ENCODE results near the gene PLD6. TPM values are rescaled to one million over a fixed set of nuclear protein-coding genes. Genes with fewer than 3 reads are reported as not detected.

Gene PLD6
- total and polyA plus RNA-seq, 5 experiments from 2014 or later: 6.6 to 13.1 (median 9.8) TPM

DNA sequence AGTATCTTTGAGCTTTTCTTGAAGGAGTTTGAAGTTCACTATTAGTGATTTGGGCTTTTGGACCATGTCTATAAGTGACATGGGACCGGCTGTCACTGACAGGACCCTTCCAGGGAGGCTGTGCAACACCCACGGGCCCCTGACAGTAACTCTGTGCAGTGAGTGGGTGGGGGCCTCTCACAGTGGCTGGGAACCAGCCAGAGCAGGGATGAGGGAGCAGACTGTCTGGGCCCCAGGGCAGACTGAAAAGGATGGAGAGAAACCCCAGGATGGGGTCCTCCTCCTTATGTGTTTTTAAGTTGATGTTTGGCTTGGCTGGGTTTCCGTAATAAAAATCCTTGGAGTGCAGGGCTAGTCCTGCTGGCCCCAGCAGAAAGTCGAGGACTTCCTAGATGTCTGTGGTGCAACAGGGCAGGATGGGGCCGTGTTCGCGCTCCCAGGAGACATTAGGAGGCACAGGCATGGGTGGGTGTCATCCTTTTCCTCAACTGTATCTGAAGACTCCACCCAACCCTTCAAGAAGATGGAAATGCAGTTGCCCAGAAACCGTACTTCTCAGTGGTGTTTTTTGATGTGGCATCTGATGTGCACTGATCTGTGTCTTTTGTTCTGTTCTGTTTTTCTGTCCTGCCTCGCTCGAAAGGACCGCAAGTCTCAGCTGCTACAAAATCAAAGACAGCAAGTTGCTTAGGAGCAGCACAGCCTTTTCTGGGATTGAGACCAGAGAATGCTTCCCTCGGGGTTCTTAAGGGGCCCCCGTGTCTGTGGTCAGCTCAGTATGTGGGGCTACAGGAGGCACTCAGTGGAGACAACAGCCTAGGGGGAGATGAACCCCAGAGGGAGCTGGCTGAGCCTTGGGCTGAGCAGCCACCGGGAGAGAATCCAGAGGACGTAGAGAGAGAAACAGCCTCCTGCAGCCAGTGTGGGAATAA, 24.2 kb downstream of the PLD6 start:
- H3K36me3 Mint-ChIP-seq: peaks cover 0 to 25% (median 19%) of the 10 kb centered on the region in 3 donors
- H3K27ac Mint-ChIP-seq: peak overlapping the region; percentile 95 to 100 (median 98)
- peak; percentile 79 to 90 for ATAC-seq
- peak in 9 of 10 donors; percentile 32 to 88 (median 66) for DNase-seq
- H3K4me3 Mint-ChIP-seq: peak overlapping the region; percentile 79 to 97 (median 90)
- H3K4me1 Mint-ChIP-seq: peaks cover 39 to 98% (median 87%) of the 10 kb centered on the region in 4 donors
- POLR2A ChIA-PET: interaction anchor here (0.5 to 7.2 kb wide), 13 partner anchors 8 to 1484 kb away, joined by 3 to 79 read pairs (median 5); partner anchors contain the start of genes COPS3, FLCN and PLD6
- no peaks in the 10 kb centered on the region for H3K27me3 Mint-ChIP-seq
- no peaks in the 10 kb centered on the region for H3K9me3 Mint-ChIP-seq

DNA sequence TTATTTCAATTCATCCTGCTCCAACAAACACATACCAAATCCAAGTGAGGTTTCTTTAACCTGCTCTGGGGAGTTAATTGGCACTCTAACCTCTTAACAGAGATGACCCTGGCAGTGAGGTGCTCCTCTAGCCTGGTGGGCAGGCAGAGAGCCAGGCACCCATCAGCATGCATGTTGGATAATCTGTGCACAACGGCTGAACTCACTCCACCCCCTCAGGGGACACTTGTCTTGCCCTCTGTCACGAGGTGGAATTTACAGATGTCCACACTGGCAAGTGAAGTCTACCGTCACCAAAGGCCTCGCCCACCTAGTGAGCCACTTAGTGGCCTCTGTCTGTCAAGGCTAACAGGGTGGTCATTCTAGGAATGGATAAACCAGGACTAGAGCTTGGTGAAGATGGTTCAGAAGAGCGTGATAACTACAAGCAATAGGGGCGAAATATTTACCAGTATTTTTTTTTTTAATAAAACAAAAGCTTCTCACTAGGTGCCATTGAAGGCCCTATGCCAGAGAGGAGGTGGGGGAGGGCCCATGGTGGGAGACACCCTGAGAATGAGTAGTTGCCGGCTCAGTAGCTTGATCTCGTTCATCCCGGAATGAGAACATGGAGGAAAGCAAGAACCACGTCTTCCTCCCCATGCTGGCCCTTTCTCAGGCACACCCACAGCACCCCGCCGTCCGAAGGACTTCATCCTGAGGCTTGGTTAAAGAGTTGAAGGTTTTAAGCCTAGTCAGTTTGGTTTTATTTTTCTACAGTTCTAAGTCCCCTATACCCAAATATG, 25.2 kb downstream of the PLD6 start:
- Mint-ChIP-seq H3K27ac (peak overlapping the region; percentile 96 to 100 (median 98)), H3K36me3 (peaks cover 0 to 33% (median 20%) of the 10 kb centered on the region in 3 donors), H3K9me3 (no peaks in the 10 kb centered on the region), H3K4me1 (peaks cover 45 to 97% (median 86%) of the 10 kb centered on the region in 4 donors), H3K4me3 (peak overlapping the region; percentile 68 to 97 (median 88)), H3K27me3 (no peaks in the 10 kb centered on the region)
- POLR2A ChIA-PET: interaction anchor here (1.6 to 7.2 kb wide), 7 partner anchors 8 to 100 kb away, joined by 5 to 79 read pairs (median 11); partner anchors contain the start of genes COPS3, FLCN and PLD6
- DNase-seq (no peak), ATAC-seq (no peak)

DNA sequence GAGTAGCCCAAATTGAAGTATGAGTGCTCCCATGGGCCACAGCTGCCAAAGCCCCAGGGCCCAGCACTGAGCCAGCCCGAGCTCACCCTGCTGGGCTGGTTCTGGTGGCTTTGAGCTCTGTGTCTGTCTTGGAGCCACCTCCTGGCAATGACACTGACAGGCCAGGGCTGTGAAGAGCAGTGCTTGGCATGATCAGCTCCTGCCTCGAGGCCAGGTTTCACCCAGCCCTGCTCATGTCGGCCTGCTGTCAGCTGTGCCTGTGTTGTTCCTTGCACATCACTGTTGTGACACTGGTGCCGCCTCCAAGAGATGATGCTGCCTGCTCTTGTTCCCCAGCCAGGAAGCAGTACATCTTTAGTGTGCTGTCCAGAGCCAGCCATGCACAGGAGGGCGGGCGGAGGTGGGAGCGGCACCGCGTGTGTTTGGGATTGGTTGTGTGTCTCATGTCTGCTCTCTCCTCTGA, 26.0 kb downstream of the PLD6 start:
- peak overlapping the region; percentile 94 to 100 (median 97) for H3K27ac Mint-ChIP-seq
- H3K27me3 Mint-ChIP-seq: no peaks in the 10 kb centered on the region
- H3K36me3 Mint-ChIP-seq: peaks cover 0 to 36% (median 20%) of the 10 kb centered on the region in 3 donors
- H3K9me3 Mint-ChIP-seq: no peaks in the 10 kb centered on the region
- DNase-seq: peak in 1 of 10 donors; percentile 26
- H3K4me1 Mint-ChIP-seq: peaks cover 42 to 97% (median 85%) of the 10 kb centered on the region in 4 donors
- POLR2A ChIA-PET: interaction anchor here (0.7 to 7.2 kb wide), 7 partner anchors 9 to 136 kb away, joined by 3 to 79 read pairs (median 5); partner anchors contain the start of genes FLCN and PLD6
- peak in 1 of 2 donors; percentile 12 for ATAC-seq
- peak overlapping the region; percentile 68 to 95 (median 83) for H3K4me3 Mint-ChIP-seq

DNA sequence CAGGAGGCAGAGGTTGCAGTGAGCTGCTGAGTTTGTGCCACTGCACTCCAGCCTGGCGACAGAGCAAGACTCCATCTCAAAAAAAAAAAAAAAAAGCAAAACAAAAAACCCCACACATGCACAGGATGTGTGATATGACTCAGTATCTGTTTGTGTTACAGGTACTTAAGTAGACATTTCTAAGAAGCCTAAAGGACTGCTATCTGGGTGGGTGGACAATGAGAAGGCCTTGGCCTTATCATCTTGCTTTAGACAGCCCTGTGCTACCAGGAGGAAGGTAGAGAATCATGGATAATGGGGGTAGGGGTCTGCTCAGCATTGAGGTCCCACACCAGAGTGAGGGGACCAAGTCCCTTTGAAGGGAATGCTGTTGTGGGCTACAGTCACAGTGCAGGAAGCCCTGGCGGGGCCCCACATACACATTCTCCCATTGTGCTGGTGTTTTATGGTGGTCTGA, 26.7 kb downstream of the PLD6 start:
- peak overlapping the region; percentile 68 to 95 (median 83) for H3K4me3 Mint-ChIP-seq
- H3K4me1 Mint-ChIP-seq: peaks cover 37 to 94% (median 79%) of the 10 kb centered on the region in 4 donors
- H3K36me3 Mint-ChIP-seq: peaks cover 0 to 38% (median 20%) of the 10 kb centered on the region in 3 donors
- no peaks in the 10 kb centered on the region for H3K9me3 Mint-ChIP-seq
- H3K27me3 Mint-ChIP-seq: no peaks in the 10 kb centered on the region
- DNase-seq: peak in 4 of 10 donors; percentile 26 to 57 (median 48)
- POLR2A ChIA-PET: interaction anchor here (0.6 to 7.2 kb wide), 12 partner anchors 10 to 135 kb away, joined by 3 to 79 read pairs (median 4); partner anchors contain the start of genes FLCN and PLD6
- peak; percentile 48 to 54 for ATAC-seq
- peak overlapping the region; percentile 73 to 100 (median 97) for H3K27ac Mint-ChIP-seq

DNA sequence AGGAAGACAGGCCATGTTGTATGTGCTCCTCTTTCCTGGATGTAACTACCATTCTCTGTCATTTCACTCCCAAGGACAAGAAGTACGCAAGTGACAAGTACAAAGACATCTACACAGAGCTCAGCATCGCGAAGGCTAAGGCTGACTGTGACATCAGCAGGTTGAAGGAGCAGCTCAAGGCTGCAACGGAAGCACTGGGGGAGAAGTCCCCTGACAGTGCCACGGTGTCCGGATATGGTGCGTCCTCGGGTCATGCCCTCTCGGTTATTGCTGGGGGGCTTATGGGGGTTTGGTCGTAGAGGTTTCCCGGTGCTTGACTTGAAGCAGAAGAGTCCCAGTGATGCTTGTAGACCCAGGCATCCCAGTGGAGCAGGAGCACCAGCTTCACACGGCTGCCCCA, 29.0 kb downstream of the PLD6 start:
- POLR2A ChIA-PET: interaction anchor here (0.7 to 7.2 kb wide), 8 partner anchors 12 to 1082 kb away, joined by 3 to 79 read pairs (median 6); partner anchors contain the start of gene PLD6
- H3K27me3 Mint-ChIP-seq: no peaks in the 10 kb centered on the region
- peaks cover 34 to 90% (median 76%) of the 10 kb centered on the region in 4 donors for H3K4me1 Mint-ChIP-seq
- H3K36me3 Mint-ChIP-seq: peaks cover 0 to 52% (median 25%) of the 10 kb centered on the region in 3 donors
- ATAC-seq (no peak), DNase-seq (peak in 2 of 10 donors; percentile 20 to 66)
- peak overlapping the region; percentile 91 to 100 (median 97) for H3K27ac Mint-ChIP-seq
- H3K4me3 Mint-ChIP-seq: peak overlapping the region in 9 of 10 donors; percentile 22 to 83 (median 54)
- no peaks in the 10 kb centered on the region for H3K9me3 Mint-ChIP-seq

DNA sequence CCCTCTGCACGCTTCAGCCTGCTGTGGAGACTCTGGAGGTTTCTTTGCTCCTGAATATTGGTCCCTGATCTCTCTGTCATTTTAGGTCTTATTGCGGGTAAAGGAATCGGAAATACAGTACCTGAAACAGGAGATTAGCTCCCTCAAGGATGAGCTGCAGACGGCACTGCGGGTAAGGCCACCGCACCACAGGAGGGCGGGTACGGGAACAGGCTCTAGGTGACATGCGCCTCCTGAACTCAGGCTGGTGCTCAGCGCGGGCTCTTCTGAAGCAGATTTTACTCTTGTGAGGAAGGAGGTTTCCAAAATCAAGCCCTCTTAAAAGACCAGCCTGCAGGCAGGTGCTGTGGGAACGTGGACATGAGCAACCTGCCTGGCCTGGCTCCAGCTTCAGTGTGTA, 29.8 kb downstream of the PLD6 start:
- peak in 1 of 10 donors; percentile 9 for DNase-seq
- H3K27ac Mint-ChIP-seq: peak overlapping the region; percentile 91 to 100 (median 97)

DNA sequence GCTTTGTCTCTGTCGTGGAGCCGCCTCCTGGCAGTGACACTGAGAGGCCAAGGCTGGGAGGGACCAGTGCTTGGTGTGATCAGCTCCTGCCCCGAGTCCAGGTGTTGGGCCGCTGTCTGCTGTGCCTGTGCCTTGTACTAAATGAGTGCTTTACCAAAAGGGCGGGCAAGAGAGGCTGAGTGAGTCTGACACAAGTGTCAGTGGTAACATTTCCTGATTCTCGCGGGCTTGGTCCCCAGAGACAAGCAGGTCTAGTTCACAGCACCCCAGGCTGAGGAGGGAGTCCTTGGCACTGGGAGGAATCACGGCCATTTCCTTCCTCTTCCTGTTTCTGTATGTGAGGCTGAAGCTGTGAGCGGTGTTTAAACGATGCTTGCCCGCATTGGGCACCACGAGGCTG, 30.2 kb downstream of the PLD6 start:
- Mint-ChIP-seq H3K27me3 (no peaks in the 10 kb centered on the region), H3K36me3 (peaks cover 0 to 64% (median 24%) of the 10 kb centered on the region in 3 donors), H3K4me3 (peak overlapping the region in 9 of 10 donors; percentile 4 to 83 (median 72)), H3K27ac (peak overlapping the region; percentile 91 to 100 (median 97)), H3K9me3 (no peaks in the 10 kb centered on the region), H3K4me1 (peaks cover 31 to 89% (median 74%) of the 10 kb centered on the region in 4 donors)
- ATAC-seq (peak in 1 of 2 donors; percentile 15), DNase-seq (peak in 3 of 10 donors; percentile 16 to 27 (median 24))
- POLR2A ChIA-PET: interaction anchor here (0.5 to 1.8 kb wide), 8 partner anchors 22 to 152 kb away, joined by 3 to 8 read pairs (median 3); partner anchors contain the start of genes COPS3, FLCN and PLD6

More for the DNA sequence above, 29.8 kb downstream of the PLD6 start:
- Mint-ChIP-seq H3K4me1 (peaks cover 28 to 88% (median 74%) of the 10 kb centered on the region in 4 donors), H3K36me3 (peaks cover 0 to 60% (median 25%) of the 10 kb centered on the region in 3 donors), H3K9me3 (no peaks in the 10 kb centered on the region), H3K4me3 (peak overlapping the region; percentile 28 to 83 (median 72)), H3K27me3 (no peaks in the 10 kb centered on the region)
- POLR2A ChIA-PET: interaction anchor here (0.7 to 1.8 kb wide), 7 partner anchors 23 to 129 kb away, joined by 3 to 8 read pairs (median 3); partner anchors contain the start of genes COPS3 and PLD6
- peak in 1 of 2 donors; percentile 14 for ATAC-seq

DNA sequence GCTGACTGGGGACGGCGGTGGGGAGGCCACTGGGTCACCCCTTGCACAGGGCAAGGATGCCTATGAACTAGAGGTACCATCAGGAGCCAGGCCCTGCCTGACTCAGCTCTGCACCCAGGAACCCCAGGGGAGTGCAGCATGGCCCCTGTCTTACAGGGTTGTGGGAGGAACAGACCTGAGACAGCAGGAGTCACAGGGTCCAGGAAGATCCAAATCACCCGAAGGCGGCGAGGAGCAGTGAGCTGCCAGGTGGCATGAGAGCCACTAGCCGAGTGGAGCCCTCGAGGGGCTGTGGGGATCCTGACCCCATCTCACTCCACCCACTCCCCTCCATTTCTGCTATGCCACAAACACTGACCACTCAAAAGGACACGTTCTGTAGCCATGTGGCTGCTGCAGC, 30.8 kb downstream of the PLD6 start:
- peak in 1 of 10 donors; percentile 45 for DNase-seq
- peaks cover 25 to 89% (median 70%) of the 10 kb centered on the region in 4 donors for H3K4me1 Mint-ChIP-seq
- H3K27ac Mint-ChIP-seq: peak overlapping the region in 9 of 10 donors; percentile 38 to 100 (median 97)
- POLR2A ChIA-PET: interaction anchor here (0.5 to 1.8 kb wide), 6 partner anchors 30 to 151 kb away, joined by 3 to 8 read pairs (median 3); partner anchors contain the start of genes COPS3, FLCN and PLD6
- H3K27me3 Mint-ChIP-seq: no peaks in the 10 kb centered on the region
- H3K4me3 Mint-ChIP-seq: peak overlapping the region in 2 of 10 donors; percentile 76 to 83
- peaks cover 0 to 59% (median 20%) of the 10 kb centered on the region in 3 donors for H3K36me3 Mint-ChIP-seq
- no peaks in the 10 kb centered on the region for H3K9me3 Mint-ChIP-seq
- ATAC-seq: no peak

DNA sequence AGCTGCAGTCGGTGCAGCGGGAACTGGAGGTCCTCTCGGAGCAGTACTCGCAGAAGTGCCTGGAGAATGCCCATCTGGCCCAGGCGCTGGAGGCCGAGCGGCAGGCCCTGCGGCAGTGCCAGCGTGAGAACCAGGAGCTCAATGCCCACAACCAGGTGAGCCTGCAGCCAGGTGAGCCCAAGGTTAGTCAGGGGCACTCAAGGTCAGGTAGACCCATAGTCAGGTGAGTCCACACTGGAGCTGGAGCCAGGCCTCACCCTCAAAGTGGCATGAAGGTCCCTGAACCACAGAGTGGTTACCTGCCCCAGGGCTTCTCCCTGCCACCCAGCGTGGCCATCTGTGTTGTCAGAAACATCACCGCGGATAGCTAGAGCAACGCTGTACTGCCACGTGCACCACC, 32.2 kb downstream of the PLD6 start:
- ATAC-seq (no peak), DNase-seq (no peak)
- peaks cover 20 to 81% (median 62%) of the 10 kb centered on the region in 4 donors for H3K4me1 Mint-ChIP-seq
- H3K4me3 Mint-ChIP-seq: no peak overlapping the region
- H3K36me3 Mint-ChIP-seq: peaks cover 0 to 65% (median 21%) of the 10 kb centered on the region in 3 donors
- POLR2A ChIA-PET: interaction anchor here (2.5 kb wide), 1 partner anchor 8 kb away, joined by 18 read pairs; no protein-coding TSS in a partner anchor
- peak overlapping the region in 8 of 10 donors; percentile 37 to 97 (median 70) for H3K27ac Mint-ChIP-seq
- H3K27me3 Mint-ChIP-seq: no peaks in the 10 kb centered on the region
- H3K9me3 Mint-ChIP-seq: no peaks in the 10 kb centered on the region

DNA sequence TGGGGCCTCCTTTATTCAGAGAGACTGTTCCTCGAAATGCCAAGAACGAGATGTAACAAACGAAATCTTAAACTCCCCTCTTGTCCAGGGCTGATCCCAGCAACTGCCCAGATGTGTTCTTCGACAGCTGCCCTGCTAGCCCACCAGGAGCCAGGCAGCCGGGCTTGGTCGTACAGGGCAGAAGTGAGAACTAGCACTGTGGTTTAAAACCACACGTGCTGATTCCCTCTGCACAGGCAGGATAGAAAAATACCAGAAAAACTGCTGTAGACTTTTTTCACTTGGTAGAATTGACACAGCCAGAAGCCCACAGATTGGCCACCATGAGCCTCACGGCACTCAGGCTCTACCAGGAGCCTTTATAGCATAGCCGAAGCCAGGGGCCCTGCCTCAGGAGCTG, 33.1 kb downstream of the PLD6 start:
- peak overlapping the region in 4 of 10 donors; percentile 26 to 45 (median 34) for H3K4me3 Mint-ChIP-seq
- H3K36me3 Mint-ChIP-seq: peaks cover 0 to 70% (median 18%) of the 10 kb centered on the region in 3 donors
- POLR2A ChIA-PET: interaction anchor here (1.0 to 2.5 kb wide), 2 partner anchors 9 to 28 kb away, joined by 3 to 18 read pairs; no protein-coding TSS in a partner anchor
- ATAC-seq: no peak
- no peak for DNase-seq
- H3K27ac Mint-ChIP-seq: peak overlapping the region in 9 of 10 donors; percentile 24 to 97 (median 68)
- peaks cover 21 to 78% (median 60%) of the 10 kb centered on the region in 4 donors for H3K4me1 Mint-ChIP-seq
- no peaks in the 10 kb centered on the region for H3K9me3 Mint-ChIP-seq
- H3K27me3 Mint-ChIP-seq: no peaks in the 10 kb centered on the region

Measured in naive thymus-derived CD8-positive, alpha-beta T cell (primary cell).